Measurements from ENCODE around the gene NME4.

Gene NME4

GRCh38 chr16:364595-365491, 32.2 kb upstream of the NME4 start:
- no peak for TF ChIP-seq CTCF (IDR thresholded peaks at IDR 0.05; ENCODE audit: control insufficient read depth, insufficient read depth, low read depth, low read length, missing control alignments)
- DNase-seq (ENCODE audit: low read depth) = no peak
- H3K4me3 ChIP-seq (ENCODE audit: control insufficient read depth, low read depth, low read length) = no peak overlapping the region

GRCh38 chr16:366476-366875, 30.5 kb upstream of the NME4 start:
- no peak for TF ChIP-seq CTCF (IDR thresholded peaks at IDR 0.05; ENCODE audit: control insufficient read depth, insufficient read depth, low read depth, low read length, missing control alignments)
- DNase-seq (ENCODE audit: low read depth) = no peak
- no peak overlapping the region for H3K4me3 ChIP-seq (ENCODE audit: control insufficient read depth, low read depth, low read length)

- H3K4me3 ChIP-seq (ENCODE audit: control insufficient read depth, low read depth, low read length) = no peak overlapping the region
- DNase-seq (ENCODE audit: low read depth) = no peak
- no peak for TF ChIP-seq CTCF (IDR thresholded peaks at IDR 0.05; ENCODE audit: control insufficient read depth, insufficient read depth, low read depth, low read length, missing control alignments)
These were observed 29.6 kb upstream of the NME4 start for GRCh38 chr16:367333-367903.

GRCh38 chr16:368388-369158, 28.4 kb upstream of the NME4 start:
- no peak for DNase-seq (ENCODE audit: low read depth)
- H3K4me3 ChIP-seq (ENCODE audit: control insufficient read depth, low read depth, low read length) = no peak overlapping the region
- no peak for TF ChIP-seq CTCF (IDR thresholded peaks at IDR 0.05; ENCODE audit: control insufficient read depth, insufficient read depth, low read depth, low read length, missing control alignments)

GRCh38 chr16:369275-369865, 27.6 kb upstream of the NME4 start:
- no peak for TF ChIP-seq CTCF (IDR thresholded peaks at IDR 0.05; ENCODE audit: control insufficient read depth, insufficient read depth, low read depth, low read length, missing control alignments)
- H3K4me3 ChIP-seq (ENCODE audit: control insufficient read depth, low read depth, low read length) = peak overlapping the region; percentile 50
- DNase-seq (ENCODE audit: low read depth) = no peak

GRCh38 chr16:369866-370436, 27.0 kb upstream of the NME4 start:
- no peak for DNase-seq (ENCODE audit: low read depth)
- H3K4me3 ChIP-seq (ENCODE audit: control insufficient read depth, low read depth, low read length) = peak overlapping the region; percentile 50
- TF ChIP-seq CTCF (IDR thresholded peaks at IDR 0.05; ENCODE audit: control insufficient read depth, insufficient read depth, low read depth, low read length, missing control alignments) = no peak
